ENCODE measurements around the gene GBF1.

Gene GBF1

GRCh38 chr10:102422545-102423129, 177.3 kb downstream of the GBF1 start:
- H3K36me3 ChIP-seq = peaks cover 12% of the 10 kb centered on the region
- peaks cover 2% of the 10 kb centered on the region; the same call in 1 of the 2 replicates for H3K4me1 ChIP-seq
- peak; percentile 82 for DNase-seq
- TF ChIP-seq, protein P1, sequence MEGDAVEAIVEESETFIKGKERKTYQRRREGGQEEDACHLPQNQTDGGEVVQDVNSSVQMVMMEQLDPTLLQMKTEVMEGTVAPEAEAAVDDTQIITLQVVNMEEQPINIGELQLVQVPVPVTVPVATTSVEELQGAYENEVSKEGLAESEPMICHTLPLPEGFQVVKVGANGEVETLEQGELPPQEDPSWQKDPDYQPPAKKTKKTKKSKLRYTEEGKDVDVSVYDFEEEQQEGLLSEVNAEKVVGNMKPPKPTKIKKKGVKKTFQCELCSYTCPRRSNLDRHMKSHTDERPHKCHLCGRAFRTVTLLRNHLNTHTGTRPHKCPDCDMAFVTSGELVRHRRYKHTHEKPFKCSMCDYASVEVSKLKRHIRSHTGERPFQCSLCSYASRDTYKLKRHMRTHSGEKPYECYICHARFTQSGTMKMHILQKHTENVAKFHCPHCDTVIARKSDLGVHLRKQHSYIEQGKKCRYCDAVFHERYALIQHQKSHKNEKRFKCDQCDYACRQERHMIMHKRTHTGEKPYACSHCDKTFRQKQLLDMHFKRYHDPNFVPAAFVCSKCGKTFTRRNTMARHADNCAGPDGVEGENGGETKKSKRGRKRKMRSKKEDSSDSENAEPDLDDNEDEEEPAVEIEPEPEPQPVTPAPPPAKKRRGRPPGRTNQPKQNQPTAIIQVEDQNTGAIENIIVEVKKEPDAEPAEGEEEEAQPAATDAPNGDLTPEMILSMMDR (IDR thresholded peaks at IDR 0.05; ENCODE audit: low read depth, low read length) = peak; percentile 85
- H3K9me3 ChIP-seq = no peaks in the 10 kb centered on the region
- peak overlapping the region; percentile 92 for H3K4me3 ChIP-seq (ENCODE audit: low read depth, low read length)
- no peaks in the 10 kb centered on the region for H3K27me3 ChIP-seq

DNA sequence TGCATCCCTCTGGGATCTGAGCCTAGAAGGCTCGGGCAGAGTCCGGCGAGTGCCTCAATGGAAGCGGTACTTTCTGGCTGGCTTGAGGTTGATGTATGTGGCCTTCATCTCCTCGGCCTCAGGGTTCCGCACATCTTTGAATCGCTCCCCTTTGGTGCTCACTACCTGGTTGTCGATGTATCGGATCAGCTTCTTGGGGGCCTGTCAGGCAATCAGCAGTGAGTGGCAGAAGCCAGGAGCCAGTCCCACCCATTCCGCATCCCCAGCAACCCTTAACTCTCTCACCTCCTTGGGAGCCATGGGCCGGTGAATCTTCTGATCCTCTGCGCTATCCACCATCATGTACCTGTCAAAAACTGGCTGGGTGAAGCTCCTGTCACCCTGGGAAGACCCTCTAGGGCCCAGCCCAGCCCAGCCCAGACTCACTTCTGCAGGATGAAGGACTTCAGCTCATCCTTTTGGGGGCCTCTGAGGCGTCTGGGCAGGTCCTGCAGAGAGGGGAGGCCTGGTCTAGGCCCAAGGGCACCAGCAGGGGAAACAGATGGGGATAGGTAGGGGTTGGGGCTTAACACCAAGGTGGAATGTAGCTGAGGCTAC, 178.1 kb downstream of the GBF1 start:
- H3K4me1 ChIP-seq = peaks cover 2% of the 10 kb centered on the region; the same call in 1 of the 2 replicates
- H3K36me3 ChIP-seq = peaks cover 12% of the 10 kb centered on the region
- no peaks in the 10 kb centered on the region for H3K27me3 ChIP-seq
- TF ChIP-seq, protein P1 (IDR thresholded peaks at IDR 0.05; ENCODE audit: low read depth, low read length) = no peak
- no peak for DNase-seq
- no peaks in the 10 kb centered on the region for H3K9me3 ChIP-seq
- no peak overlapping the region for H3K4me3 ChIP-seq (ENCODE audit: low read depth, low read length)

DNA sequence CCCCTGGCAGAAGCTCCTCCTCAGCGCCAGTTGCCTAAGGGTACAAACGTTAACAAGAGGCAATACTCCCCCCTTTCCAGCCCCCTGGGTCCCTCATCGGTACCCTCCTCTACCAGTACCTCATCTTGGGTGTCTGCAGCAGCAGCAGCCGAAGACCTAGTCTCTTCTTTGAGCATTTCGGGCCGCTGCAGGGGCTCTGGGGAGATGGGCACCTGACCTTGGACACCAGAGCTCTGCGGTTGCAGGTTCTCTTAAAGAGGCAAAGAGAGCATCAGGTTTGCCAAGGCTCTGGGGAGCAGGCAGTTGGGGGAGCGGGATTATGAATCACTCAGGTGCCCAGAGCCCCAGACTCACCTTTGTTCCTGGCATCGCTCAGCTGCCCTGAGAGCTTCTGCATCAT, 178.8 kb downstream of the GBF1 start:
- H3K27me3 ChIP-seq = no peaks in the 10 kb centered on the region
- DNase-seq = no peak
- no peaks in the 10 kb centered on the region for H3K9me3 ChIP-seq
- peaks cover 12% of the 10 kb centered on the region for H3K36me3 ChIP-seq
- TF ChIP-seq, protein P1 (IDR thresholded peaks at IDR 0.05; ENCODE audit: low read depth, low read length) = no peak
- H3K4me1 ChIP-seq = peaks cover 2% of the 10 kb centered on the region; the same call in 1 of the 2 replicates
- H3K4me3 ChIP-seq (ENCODE audit: low read depth, low read length) = no peak overlapping the region

GRCh38 chr10:102424916-102425315, 179.6 kb downstream of the GBF1 start:
- Histone ChIP-seq H3K27me3 (no peaks in the 10 kb centered on the region), H3K4me1 (peaks cover 2% of the 10 kb centered on the region; the same call in 1 of the 2 replicates), H3K4me3 (ENCODE audit: low read depth, low read length) (no peak overlapping the region), H3K9me3 (no peaks in the 10 kb centered on the region), H3K36me3 (peaks cover 12% of the 10 kb centered on the region)
- TF ChIP-seq, protein P1 (IDR thresholded peaks at IDR 0.05; ENCODE audit: low read depth, low read length) = no peak
- no peak for DNase-seq

GRCh38 chr10:102425444-102425843, 180.1 kb downstream of the GBF1 start:
- H3K36me3 ChIP-seq = peaks cover 12% of the 10 kb centered on the region
- TF ChIP-seq, protein P1 (IDR thresholded peaks at IDR 0.05; ENCODE audit: low read depth, low read length) = no peak

GRCh38 chr10:102426803-102427287, 181.5 kb downstream of the GBF1 start:
- Histone ChIP-seq H3K4me1 (no peaks in the 10 kb centered on the region), H3K9me3 (no peaks in the 10 kb centered on the region), H3K27me3 (no peaks in the 10 kb centered on the region), H3K4me3 (ENCODE audit: low read depth, low read length) (no peak overlapping the region), H3K36me3 (peaks cover 12% of the 10 kb centered on the region)
- TF ChIP-seq, protein P1 (IDR thresholded peaks at IDR 0.05; ENCODE audit: low read depth, low read length) = no peak
- no peak for DNase-seq

More at GRCh38 chr10:102425444-102425843, 180.1 kb downstream of the GBF1 start:
- DNase-seq = no peak
- Histone ChIP-seq H3K4me1 (no peaks in the 10 kb centered on the region), H3K9me3 (no peaks in the 10 kb centered on the region), H3K4me3 (ENCODE audit: low read depth, low read length) (no peak overlapping the region), H3K27me3 (no peaks in the 10 kb centered on the region)
